HepG2 (cell line): ENCODE results near the gene DYSF. TPM values are rescaled to one million over a fixed set of nuclear protein-coding genes. Genes with fewer than 3 reads are reported as not detected.

Experiments used
- ARNT2 ChIP-seq: sonication (generic); formaldehyde crosslinking; IDR thresholded peaks from 2 replicates; pipeline ENCODE4 v1.8.0; 2022; ENCODE audit warnings: mild to moderate bottlenecking, low read depth, missing genetic modification reagents, moderate library complexity
- CBX5 ChIP-seq: sonication (generic); formaldehyde crosslinking; IDR thresholded peaks from 2 replicates; pipeline ENCODE4 v1.4.0; 2020; ENCODE audit warnings: missing genetic modification reagents, borderline replicate concordance
- CREBL2 ChIP-seq: sonication (generic); formaldehyde crosslinking; IDR thresholded peaks from 2 replicates; pipeline ENCODE4 v1.8.1; 2023; ENCODE audit warnings: missing genetic modification reagents, mild to moderate bottlenecking, borderline replicate concordance
- FOSL2 ChIP-seq: sonication (generic); formaldehyde crosslinking; IDR thresholded peaks from 2 replicates; pipeline ENCODE4 v1.4.0; 2020; ENCODE audit warnings: missing genetic modification reagents
- FOXA1 ChIP-seq, 2 experiments: fragments of 450-650 bp in 1 of 2; sonication (generic) in 1 of 2; formaldehyde crosslinking in 1 of 2; IDR thresholded peaks; 2 replicates each; pipeline versions ENCODE4 v1.4.0 to v1.6.1; 2016 to 2020; ENCODE audit warnings: missing genetic modification reagents in 1 of 2
- GABPA ChIP-seq, 2 experiments: IDR thresholded peaks; 2 replicates each; pipeline ENCODE4 v1.6.1; 2011 to 2016; ENCODE audit warnings: low read depth in 2 of 2, low read length in 1 of 2, missing biosample characterization in 1 of 2, missing genetic modification characterization in 1 of 2
- KAT8 ChIP-seq: IDR thresholded peaks from 2 replicates; pipeline ENCODE4 v1.6.1; 2016; ENCODE audit warnings: missing genetic modification reagents, missing compliant biosample characterization
- MED1 ChIP-seq: sonication (generic); formaldehyde crosslinking; IDR thresholded peaks from 2 replicates; pipeline ENCODE4 v1.4.0; 2020; ENCODE audit warnings: missing genetic modification reagents
- MYC ChIP-seq: sonication (generic); formaldehyde crosslinking; IDR thresholded peaks from 2 replicates; pipeline ENCODE4 v1.9.0; 2021; ENCODE audit warnings: missing genetic modification reagents, borderline replicate concordance
- NCOA5 ChIP-seq: sonication (generic); formaldehyde crosslinking; IDR thresholded peaks from 2 replicates; pipeline ENCODE4 v1.4.0; 2020; ENCODE audit warnings: missing genetic modification reagents
- NFE2L1 ChIP-seq: sonication (generic); formaldehyde crosslinking; IDR thresholded peaks from 2 replicates; pipeline ENCODE4 v1.4.0; 2020; ENCODE audit warnings: missing genetic modification reagents, mild to moderate bottlenecking, borderline replicate concordance
- NFKB2 ChIP-seq: sonication (generic); formaldehyde crosslinking; IDR thresholded peaks from 2 replicates; pipeline ENCODE4 v1.4.0; 2020; ENCODE audit warnings: missing genetic modification reagents, borderline replicate concordance
- NFRKB ChIP-seq: fragments of 450-650 bp; IDR thresholded peaks from 2 replicates; pipeline ENCODE4 v1.6.1; 2017
- RAD21 ChIP-seq: fragments of 450-650 bp; formaldehyde crosslinking; IDR thresholded peaks from 2 replicates; pipeline ENCODE4 v1.5.0; 2020; ENCODE audit warnings: mild to moderate bottlenecking
- RELA ChIP-seq: sonication (generic); formaldehyde crosslinking; IDR thresholded peaks from 2 replicates; pipeline ENCODE4 v1.4.0; 2020; ENCODE audit warnings: missing genetic modification reagents
- RFXAP ChIP-seq: sonication (generic); formaldehyde crosslinking; IDR thresholded peaks from 2 replicates; pipeline ENCODE4 v1.4.0; 2020; ENCODE audit warnings: missing genetic modification reagents, borderline replicate concordance
- RXRA ChIP-seq: sonication (generic); formaldehyde crosslinking; IDR thresholded peaks from 2 replicates; pipeline ENCODE4 v1.5.1; 2020; ENCODE audit warnings: missing genetic modification reagents
- SMAD3 ChIP-seq: sonication (generic); formaldehyde crosslinking; IDR thresholded peaks from 2 replicates; pipeline ENCODE4 v1.4.0; 2020; ENCODE audit warnings: missing genetic modification reagents
- SMC3 ChIP-seq: IDR thresholded peaks from 2 replicates; pipeline ENCODE4 v1.6.1; 2011; ENCODE audit warnings: low read length, improper control_type of control experiment
- TOPORS ChIP-seq: sonication (generic); formaldehyde crosslinking; IDR thresholded peaks from 2 replicates; pipeline ENCODE4 v1.8.0; 2023; ENCODE audit warnings: mild to moderate bottlenecking, missing genetic modification reagents
- ZFP37 ChIP-seq: sonication (generic); formaldehyde crosslinking; IDR thresholded peaks from 2 replicates; pipeline ENCODE4 v1.4.0; 2020; ENCODE audit warnings: missing genetic modification reagents, borderline replicate concordance
- ZIK1 ChIP-seq: sonication (generic); formaldehyde crosslinking; IDR thresholded peaks from 2 replicates; pipeline ENCODE4 v1.5.0; 2020; ENCODE audit warnings: mild to moderate bottlenecking, low read depth, missing genetic modification reagents, borderline replicate concordance
- ZMYM3 ChIP-seq: sonication (generic); formaldehyde crosslinking; IDR thresholded peaks from 2 replicates; pipeline ENCODE4 v1.5.1; 2020; ENCODE audit warnings: mild to moderate bottlenecking, missing genetic modification reagents
- ZNF230 ChIP-seq: sonication (generic); formaldehyde crosslinking; IDR thresholded peaks from 2 replicates; pipeline ENCODE4 v1.4.0; 2020; ENCODE audit warnings: mild to moderate bottlenecking, missing genetic modification reagents
- ZNF292 ChIP-seq: sonication (generic); formaldehyde crosslinking; IDR thresholded peaks from 2 replicates; pipeline ENCODE4 v1.8.1; 2022; ENCODE audit warnings: mild to moderate bottlenecking, low read depth, missing genetic modification reagents, borderline replicate concordance
- ZNF331 ChIP-seq: sonication (generic); formaldehyde crosslinking; IDR thresholded peaks from 2 replicates; pipeline ENCODE4 v1.4.0; 2020; ENCODE audit warnings: missing genetic modification reagents
- ZNF549 ChIP-seq: sonication (generic); formaldehyde crosslinking; IDR thresholded peaks from 2 replicates; pipeline ENCODE4 v1.5.0; 2020; ENCODE audit warnings: missing genetic modification reagents
- ZNF574 ChIP-seq: sonication (generic); formaldehyde crosslinking; IDR thresholded peaks from 2 replicates; pipeline ENCODE4 v1.4.0; 2020; ENCODE audit warnings: missing genetic modification reagents
- ZNF580 ChIP-seq: IDR thresholded peaks from 2 replicates; pipeline ENCODE4 v1.6.1; 2016; ENCODE audit warnings: low read depth, borderline replicate concordance
- polyA plus RNA-seq, 8 experiments: library from polyadenylated mRNA; depleted of rRNA in 3 of 8; stranded (reverse) in 7 of 8; unstranded in 1 of 8; fragments of >200 nt; fragmentation: Illumina TruSeq in 4 of 8; extraction: Trizol in 4 of 8; gene quantifications; 2 replicates each; pipeline versions ENCODE4 v1.2.1 to v1.2.3, GENCODE V29; 2011 to 2016; ENCODE audit warnings: low read depth in 4 of 8, missing spikeins in 1 of 8, mixed read lengths in 1 of 8; ENCODE audit not compliant: insufficient read depth in 1 of 8
- total RNA-seq, 5 experiments: library from RNA; depleted of rRNA; stranded (reverse); fragments of >200 nt; fragmentation: Illumina TruSeq; extraction: Trizol; gene quantifications; 2 replicates each; pipeline ENCODE4 v1.2.3, GENCODE V29; 2016; ENCODE audit warnings: low read depth in 1 of 5

DYSF gene
- total and polyA plus RNA-seq, 2 of the 13 experiments (the other 11 are each of a cell fraction or from before 2014, with no cell fraction given): 0.15 to 2.4 TPM

- TF ChIP-seq ZNF580 (CRISPR knock-in tag) (peak; percentile 41; the same call in 1 of the 2 replicates), NFE2L1 (CRISPR knock-in tag) (no peak), ZNF574 (CRISPR knock-in tag) (peak; percentile 64; the same call in 1 of the 2 replicates), KAT8 (CRISPR knock-in tag) (no peak), ZNF549 (no peak), RFXAP (CRISPR knock-in tag) (peak; percentile 53; the same call in 1 of the 2 replicates), ZMYM3 (peak; percentile 67; the same call in 1 of the 2 replicates), RAD21 (CRISPR knock-in tag) (peak; percentile 94), RELA (CRISPR knock-in tag) (0 out of 2 replicates have a peak, but pooled peaks have one; percentile 67), TOPORS (CRISPR knock-in tag) (peak; percentile 100), MYC (CRISPR knock-in tag) (peak; percentile 50; the same call in 1 of the 2 replicates), ZNF292 (peak; percentile 64; the same call in 1 of the 2 replicates), ARNT2 (CRISPR knock-in tag) (no peak), GABPA (IDR thresholded peaks at IDR 0.05; ENCODE audit: low read depth, low read length) (0 out of 2 replicates have a peak, but pooled peaks have one; percentile 13), GABPA (CRISPR knock-in tag; IDR thresholded peaks at IDR 0.05; ENCODE audit: low read depth) (no peak), ZNF230 (CRISPR knock-in tag) (no peak), ZIK1 (no peak), MED1 (CRISPR knock-in tag) (0 out of 2 replicates have a peak, but pooled peaks have one; percentile 33), NCOA5 (CRISPR knock-in tag) (no peak), ZFP37 (CRISPR knock-in tag) (no peak), ZNF331 (peak; percentile 64; the same call in 1 of the 2 replicates), NFRKB (no peak), NFKB2 (CRISPR knock-in tag) (0 out of 2 replicates have a peak, but pooled peaks have one; percentile 68), RXRA (CRISPR knock-in tag) (no peak), CBX5 (CRISPR knock-in tag) (no peak), FOSL2 (CRISPR knock-in tag) (no peak), SMAD3 (CRISPR knock-in tag) (0 out of 2 replicates have a peak, but pooled peaks have one; percentile 30), CREBL2 (CRISPR knock-in tag) (no peak), FOXA1 (IDR thresholded peaks at IDR 0.05) (no peak), FOXA1 (CRISPR knock-in tag; IDR thresholded peaks at IDR 0.05) (peak; percentile 22; the same call in 1 of the 2 replicates), SMC3 (peak; percentile 66)
Measured at GRCh38 chr2:71548646-71549425, 95.5 kb downstream of the DYSF start (continued).
